ENCODE measurements around the gene RFX7. TPM values are rescaled to one million over a fixed set of nuclear protein-coding genes. Genes with fewer than 3 reads are reported as not detected.

RFX7 gene
- total and polyA plus RNA-seq, 2 donors (not counting 1 experiment from before 2014, with no cell fraction given), result 6.6 to 44.8 TPM

DNA sequence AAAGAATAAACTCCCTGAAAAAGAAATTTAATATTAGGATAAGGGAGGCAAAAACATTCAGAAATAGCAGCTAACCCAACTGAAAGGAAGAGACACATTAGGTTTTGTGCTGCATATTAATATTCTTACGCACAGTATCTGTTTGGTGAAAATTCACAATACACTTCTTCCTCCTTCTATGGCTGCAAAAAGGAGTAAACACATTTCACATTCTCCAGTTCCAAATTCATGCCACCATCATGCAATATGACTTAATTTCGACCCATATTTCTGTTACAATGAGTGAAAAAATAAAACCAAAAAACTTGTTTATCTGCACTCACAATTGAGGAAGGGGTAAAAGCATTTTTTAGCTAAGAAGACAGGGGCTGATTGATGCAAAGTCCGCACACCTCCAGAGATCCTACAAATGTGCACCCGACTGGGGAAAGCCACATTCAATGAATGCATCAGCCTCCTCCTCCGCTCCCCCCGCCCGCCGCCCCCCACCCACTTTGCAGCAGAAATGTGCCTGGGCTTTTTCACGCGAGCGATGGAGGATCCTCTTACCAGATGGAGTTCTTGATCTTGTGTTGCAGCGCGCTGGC, 1.0 kb downstream of the RFX7 start:
- CTCF ChIA-PET, result interaction anchor here (0.8 to 1.4 kb wide), 3 partner anchors 12 to 190 kb away, joined by 3 to 4 read pairs (median 3); no protein-coding TSS in a partner anchor
- peaks cover 47% of the 10 kb centered on the region for H3K4me1 Mint-ChIP-seq
- no peaks in the 10 kb centered on the region for H3K9me3 ChIP-seq (ENCODE audit: control extremely low read depth in 1 of 3, control insufficient read depth in 2 of 3, insufficient read depth in 1 of 3, low read length in 2 of 3)
- peak overlapping the region; percentile 94 for H3K4me3 Mint-ChIP-seq
- no peak for DNase-seq
- peak overlapping the region; percentile 60 for H2AFZ ChIP-seq (ENCODE audit: insufficient read depth, low read depth, low read length, poor library complexity, severe bottlenecking)
- WGBS (ENCODE audit: insufficient coverage), result 0% methylated on average over 6 of the region's 13 CpGs
- no peak for TF ChIP-seq CTCF (IDR thresholded peaks at IDR 0.05)
- no peak for TF ChIP-seq EZH2 (IDR thresholded peaks at IDR 0.05; ENCODE audit: borderline replicate concordance, insufficient read depth, low read depth, low read length, poor library complexity, severe bottlenecking)
- peak overlapping the region; percentile 57 to 93 (median 89) for H3K4me3 ChIP-seq (ENCODE audit: control extremely low read depth in 1 of 5, extremely low read depth in 1 of 5, insufficient read depth in 1 of 5, low read depth in 2 of 5, low read length in 4 of 5)
- H3K4me2 ChIP-seq (replicated peaks; ENCODE audit: low read depth, low read length, poor library complexity, severe bottlenecking), result peak overlapping the region; percentile 79
- no peaks in the 10 kb centered on the region for H3K9me3 Mint-ChIP-seq (ENCODE audit: insufficient read depth)
- peak overlapping the region; percentile 85 for H3K9ac ChIP-seq (ENCODE audit: low read length)
- intact Hi-C loops (cut with micrococcal nuclease), result loop anchor here (1.0 to 10.0 kb wide), 4 partner anchors 35 to 1048 kb away; partner anchors contain the start of gene RSL24D1
- H4K20me1 ChIP-seq (ENCODE audit: control insufficient read depth, insufficient read depth, low read length, poor library complexity, severe bottlenecking), result no peaks in the 10 kb centered on the region
- H3K4me1 ChIP-seq (ENCODE audit: control insufficient read depth in 2 of 2, insufficient read depth in 2 of 2, low read length in 2 of 2), result peaks cover 24 to 25% of the 10 kb centered on the region in 2 donors
- H3K27ac ChIP-seq (ENCODE audit: low read length in 2 of 2), result peak overlapping the region in 1 of 2 donors; percentile 47
- H3K27ac Mint-ChIP-seq, result peak overlapping the region; percentile 83
- no peaks in the 10 kb centered on the region for H3K27me3 ChIP-seq (replicated peaks in 1 of 4; ENCODE audit: control extremely low read depth in 1 of 4, control insufficient read depth in 3 of 4, insufficient read depth in 4 of 4, low read length in 3 of 4)
- no peaks in the 10 kb centered on the region for H3K36me3 ChIP-seq (replicated peaks in 1 of 2; ENCODE audit: control extremely low read depth in 1 of 2, control insufficient read depth in 1 of 2, extremely low read depth in 1 of 2, insufficient read depth in 2 of 2, low read length in 1 of 2)
- ATAC-seq (ENCODE audit: low read depth), result no peak
- H3K27me3 Mint-ChIP-seq, result no peaks in the 10 kb centered on the region
- POLR2A ChIA-PET, result interaction anchor here (0.6 to 0.8 kb wide), 4 partner anchors 42 to 1046 kb away, joined by 5 to 8 read pairs (median 6); partner anchors contain the start of gene RSL24D1
- H3K79me2 ChIP-seq (ENCODE audit: control insufficient read depth, insufficient read depth, low read length), result peaks cover 55% of the 10 kb centered on the region
